ENCODE data around the gene TCF7L1. TPM values are rescaled to one million over a fixed set of nuclear protein-coding genes. Genes with fewer than 3 reads are reported as not detected.
A peak's percentile ranks its signal among the peaks of the same experiment; 100 is the strongest.

TCF7L1 gene
- total RNA-seq, 1 experiment from 2014 or later = 30.4 TPM

GRCh38 chr2:85272357-85272756 lies 139.2 kb downstream of the TCF7L1 start:
- Histone ChIP-seq H3K27ac (ENCODE audit: low read length) (no peak overlapping the region), H3K27me3 (ENCODE audit: control insufficient read depth, insufficient read depth, low read length) (no peaks in the 10 kb centered on the region), H3K4me3 (ENCODE audit: low read depth in 2 of 2, low read length in 2 of 2) (no peak overlapping the region), H3K36me3 (ENCODE audit: control insufficient read depth, insufficient read depth, low read length) (no peaks in the 10 kb centered on the region), H3K9me3 (ENCODE audit: control insufficient read depth, insufficient read depth, low read depth, low read length) (no peaks in the 10 kb centered on the region), H3K4me1 (ENCODE audit: control insufficient read depth, insufficient read depth, low read length) (peaks cover 12% of the 10 kb centered on the region)
- DNase-seq (ENCODE audit: low read depth, low spot score) (no peak), ATAC-seq (no peak)
- TF ChIP-seq TCF7L2 (IDR thresholded peaks at IDR 0.05; ENCODE audit: low read depth, low read length) = no peak
- TF ChIP-seq SIN3A (IDR thresholded peaks at IDR 0.05; ENCODE audit: borderline replicate concordance, insufficient read depth, low read depth, low read length) = no peak
- TF ChIP-seq POLR2AphosphoS5 (IDR thresholded peaks at IDR 0.05; ENCODE audit: low read depth, low read length) = no peak
- TF ChIP-seq, protein P1, sequence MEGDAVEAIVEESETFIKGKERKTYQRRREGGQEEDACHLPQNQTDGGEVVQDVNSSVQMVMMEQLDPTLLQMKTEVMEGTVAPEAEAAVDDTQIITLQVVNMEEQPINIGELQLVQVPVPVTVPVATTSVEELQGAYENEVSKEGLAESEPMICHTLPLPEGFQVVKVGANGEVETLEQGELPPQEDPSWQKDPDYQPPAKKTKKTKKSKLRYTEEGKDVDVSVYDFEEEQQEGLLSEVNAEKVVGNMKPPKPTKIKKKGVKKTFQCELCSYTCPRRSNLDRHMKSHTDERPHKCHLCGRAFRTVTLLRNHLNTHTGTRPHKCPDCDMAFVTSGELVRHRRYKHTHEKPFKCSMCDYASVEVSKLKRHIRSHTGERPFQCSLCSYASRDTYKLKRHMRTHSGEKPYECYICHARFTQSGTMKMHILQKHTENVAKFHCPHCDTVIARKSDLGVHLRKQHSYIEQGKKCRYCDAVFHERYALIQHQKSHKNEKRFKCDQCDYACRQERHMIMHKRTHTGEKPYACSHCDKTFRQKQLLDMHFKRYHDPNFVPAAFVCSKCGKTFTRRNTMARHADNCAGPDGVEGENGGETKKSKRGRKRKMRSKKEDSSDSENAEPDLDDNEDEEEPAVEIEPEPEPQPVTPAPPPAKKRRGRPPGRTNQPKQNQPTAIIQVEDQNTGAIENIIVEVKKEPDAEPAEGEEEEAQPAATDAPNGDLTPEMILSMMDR (IDR thresholded peaks at IDR 0.05) = no peak
- TF ChIP-seq, protein P2, sequence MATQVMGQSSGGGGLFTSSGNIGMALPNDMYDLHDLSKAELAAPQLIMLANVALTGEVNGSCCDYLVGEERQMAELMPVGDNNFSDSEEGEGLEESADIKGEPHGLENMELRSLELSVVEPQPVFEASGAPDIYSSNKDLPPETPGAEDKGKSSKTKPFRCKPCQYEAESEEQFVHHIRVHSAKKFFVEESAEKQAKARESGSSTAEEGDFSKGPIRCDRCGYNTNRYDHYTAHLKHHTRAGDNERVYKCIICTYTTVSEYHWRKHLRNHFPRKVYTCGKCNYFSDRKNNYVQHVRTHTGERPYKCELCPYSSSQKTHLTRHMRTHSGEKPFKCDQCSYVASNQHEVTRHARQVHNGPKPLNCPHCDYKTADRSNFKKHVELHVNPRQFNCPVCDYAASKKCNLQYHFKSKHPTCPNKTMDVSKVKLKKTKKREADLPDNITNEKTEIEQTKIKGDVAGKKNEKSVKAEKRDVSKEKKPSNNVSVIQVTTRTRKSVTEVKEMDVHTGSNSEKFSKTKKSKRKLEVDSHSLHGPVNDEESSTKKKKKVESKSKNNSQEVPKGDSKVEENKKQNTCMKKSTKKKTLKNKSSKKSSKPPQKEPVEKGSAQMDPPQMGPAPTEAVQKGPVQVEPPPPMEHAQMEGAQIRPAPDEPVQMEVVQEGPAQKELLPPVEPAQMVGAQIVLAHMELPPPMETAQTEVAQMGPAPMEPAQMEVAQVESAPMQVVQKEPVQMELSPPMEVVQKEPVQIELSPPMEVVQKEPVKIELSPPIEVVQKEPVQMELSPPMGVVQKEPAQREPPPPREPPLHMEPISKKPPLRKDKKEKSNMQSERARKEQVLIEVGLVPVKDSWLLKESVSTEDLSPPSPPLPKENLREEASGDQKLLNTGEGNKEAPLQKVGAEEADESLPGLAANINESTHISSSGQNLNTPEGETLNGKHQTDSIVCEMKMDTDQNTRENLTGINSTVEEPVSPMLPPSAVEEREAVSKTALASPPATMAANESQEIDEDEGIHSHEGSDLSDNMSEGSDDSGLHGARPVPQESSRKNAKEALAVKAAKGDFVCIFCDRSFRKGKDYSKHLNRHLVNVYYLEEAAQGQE (IDR thresholded peaks at IDR 0.05; ENCODE audit: insufficient read depth in 1 of 2, low read depth in 2 of 2, low read length in 1 of 2) = no peak
- intact Hi-C loops (cut with micrococcal nuclease; ENCODE audit: unreplicated experiment) (no loop called here), in situ Hi-C loops (cut with HindIII; ENCODE audit: low pct_unique_long_range_greater_than_20kb, low sequenced_read_pairs) (no loop called here)
- CTCF ChIA-PET = no interaction called here
- POLR2A ChIA-PET = interaction anchor here (0.6 kb wide), 1 partner anchor 31 kb away, joined by 5 read pairs; no protein-coding TSS in a partner anchor
- BruUV-seq (replicated peaks) = no TSS peak

DNA sequence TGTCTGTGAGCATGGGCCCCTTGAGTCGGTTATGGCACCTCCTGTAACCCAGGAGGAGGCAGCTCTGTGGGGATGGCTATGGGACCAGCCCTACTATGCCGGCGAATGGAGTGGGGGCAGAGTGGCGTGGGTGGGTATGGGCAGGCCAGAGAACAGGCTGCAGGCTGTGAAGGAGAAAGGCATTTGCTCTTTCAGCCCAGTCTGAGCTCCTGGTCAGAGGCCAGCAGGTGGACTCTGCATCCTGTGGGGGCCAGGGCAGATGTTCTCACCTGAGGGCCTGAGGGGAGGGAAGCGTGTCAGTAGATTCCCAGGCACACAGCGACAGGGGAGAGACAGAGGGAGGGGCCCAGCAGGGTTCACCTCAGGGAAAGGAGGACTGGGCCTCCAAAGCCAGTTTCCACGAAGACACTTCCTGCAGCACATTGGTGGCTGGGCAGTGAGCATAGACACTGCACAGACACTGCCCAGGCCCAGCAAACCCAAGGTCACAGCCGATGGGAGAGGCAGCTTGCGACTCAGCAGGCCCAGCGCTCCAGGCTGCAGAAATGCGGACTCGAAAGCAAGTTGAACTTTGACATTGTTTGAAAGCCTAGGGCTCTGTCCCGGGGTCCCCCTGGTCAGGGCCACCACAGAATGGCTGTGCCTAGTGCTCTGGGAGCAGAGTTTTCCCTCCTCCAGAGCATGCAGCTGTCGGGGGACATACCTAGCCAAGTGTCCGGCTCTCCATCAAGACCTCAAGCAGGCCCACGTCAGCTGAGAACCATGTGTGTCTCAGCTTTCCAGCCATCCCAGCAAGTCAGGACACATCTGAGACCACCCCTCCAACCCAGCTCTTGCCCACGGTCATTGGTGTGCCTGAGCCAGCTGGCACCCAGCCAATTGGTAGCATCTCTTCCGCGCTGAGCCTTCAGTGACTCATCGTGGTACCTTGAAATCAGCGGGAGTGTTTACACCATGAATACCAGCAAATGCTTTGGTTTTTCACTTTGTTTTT lies 140.8 kb downstream of the TCF7L1 start:
- Histone ChIP-seq H3K4me1 (ENCODE audit: control insufficient read depth, insufficient read depth, low read length) (peaks cover 18% of the 10 kb centered on the region), H3K36me3 (ENCODE audit: control insufficient read depth, insufficient read depth, low read length) (no peaks in the 10 kb centered on the region), H3K9me3 (ENCODE audit: control insufficient read depth, insufficient read depth, low read depth, low read length) (no peaks in the 10 kb centered on the region), H3K4me3 (ENCODE audit: low read depth in 2 of 2, low read length in 2 of 2) (no peak overlapping the region), H3K27ac (ENCODE audit: low read length) (no peak overlapping the region; the same call in 1 of the 2 replicates), H3K27me3 (ENCODE audit: control insufficient read depth, insufficient read depth, low read length) (no peaks in the 10 kb centered on the region)
- ChIA-PET POLR2A (no interaction called here), CTCF (no interaction called here)
- TF ChIP-seq, protein P1 (IDR thresholded peaks at IDR 0.05) = no peak
- TF ChIP-seq TCF7L2 (IDR thresholded peaks at IDR 0.05; ENCODE audit: low read depth, low read length) (no peak), POLR2AphosphoS5 (IDR thresholded peaks at IDR 0.05; ENCODE audit: low read depth, low read length) (no peak), SIN3A (IDR thresholded peaks at IDR 0.05; ENCODE audit: borderline replicate concordance, insufficient read depth, low read depth, low read length) (no peak)
- TF ChIP-seq, protein P2 (IDR thresholded peaks at IDR 0.05; ENCODE audit: insufficient read depth in 1 of 2, low read depth in 2 of 2, low read length in 1 of 2) = no peak
- in situ Hi-C loops (cut with HindIII; ENCODE audit: low pct_unique_long_range_greater_than_20kb, low sequenced_read_pairs) = no loop called here
- intact Hi-C loops (cut with micrococcal nuclease; ENCODE audit: unreplicated experiment) = no loop called here
- DNase-seq (ENCODE audit: low read depth, low spot score) (no peak), ATAC-seq (peak; percentile 60)
- no TSS peak for BruUV-seq (replicated peaks)

Data from Panc1 (cell line).